Measurements from ENCODE around the gene BCL2L2.

The BCL2L2 gene

GRCh38 chr14:23302290-23303225, 4.1 kb upstream of the BCL2L2 start, which contains the start of gene PPP1R3E:
TSS of gene PPP1R3E (minus strand) at chr14:23302859. CDS start at chr14:23302576, 283 bp downstream.
- no peaks in the 10 kb centered on the region for H3K4me1 ChIP-seq
- peak; percentile 72 for DNase-seq
- no peaks in the 10 kb centered on the region for H3K36me3 ChIP-seq
- no peaks in the 10 kb centered on the region for H3K27me3 ChIP-seq
- H3K4me3 ChIP-seq (ENCODE audit: low read depth, low read length): peak within 1 kb of the TSS; percentile 61
- TF ChIP-seq CTCF (IDR thresholded peaks at IDR 0.05; ENCODE audit: low read depth, low read length): no peak
- no peaks in the 10 kb centered on the region for H3K9me3 ChIP-seq

GRCh38 chr14:23307146-23307530, 505 bp downstream of the BCL2L2 start:
- peaks cover 16% of the 10 kb centered on the region for H3K36me3 ChIP-seq
- peak overlapping the region; percentile 95 for H3K4me3 ChIP-seq (ENCODE audit: low read depth, low read length)
- no peak for TF ChIP-seq CTCF (IDR thresholded peaks at IDR 0.05; ENCODE audit: low read depth, low read length)
- H3K4me1 ChIP-seq: no peaks in the 10 kb centered on the region
- H3K9me3 ChIP-seq: no peaks in the 10 kb centered on the region
- no peaks in the 10 kb centered on the region for H3K27me3 ChIP-seq
- DNase-seq: no peak

- DNase-seq: no peak
- Histone ChIP-seq H3K36me3 (peaks cover 16% of the 10 kb centered on the region), H3K4me1 (no peaks in the 10 kb centered on the region), H3K9me3 (no peaks in the 10 kb centered on the region), H3K4me3 (ENCODE audit: low read depth, low read length) (peak overlapping the region; percentile 95), H3K27me3 (no peaks in the 10 kb centered on the region)
- no peak for TF ChIP-seq CTCF (IDR thresholded peaks at IDR 0.05; ENCODE audit: low read depth, low read length)
Measured at GRCh38 chr14:23307687-23308644, 1.3 kb downstream of the BCL2L2 start.

- no peak for TF ChIP-seq CTCF (IDR thresholded peaks at IDR 0.05; ENCODE audit: low read depth, low read length)
- Histone ChIP-seq H3K4me3 (ENCODE audit: low read depth, low read length) (no peak overlapping the region), H3K4me1 (no peaks in the 10 kb centered on the region), H3K36me3 (peaks cover 16% of the 10 kb centered on the region), H3K27me3 (no peaks in the 10 kb centered on the region), H3K9me3 (no peaks in the 10 kb centered on the region)
- no peak for DNase-seq
Measured at GRCh38 chr14:23308721-23309445, 2.2 kb downstream of the BCL2L2 start.

- Histone ChIP-seq H3K36me3 (peaks cover 16% of the 10 kb centered on the region), H3K4me1 (no peaks in the 10 kb centered on the region), H3K27me3 (no peaks in the 10 kb centered on the region), H3K4me3 (ENCODE audit: low read depth, low read length) (no peak overlapping the region), H3K9me3 (no peaks in the 10 kb centered on the region)
- no peak for TF ChIP-seq CTCF (IDR thresholded peaks at IDR 0.05; ENCODE audit: low read depth, low read length)
- no peak for DNase-seq
Measured at GRCh38 chr14:23310546-23310945, 3.9 kb downstream of the BCL2L2 start.

Data from BE2C (cell line).